SIG-M5 (cell line): ENCODE measurements around the gene COA6.

Experiments
- DNase-seq: peaks from one replicate; lab custom pipeline; 2025; lab: John Stamatoyannopoulos, UW

Gene COA6

GRCh38 chr1:234412830-234413229 lies 39.6 kb downstream of the COA6 start:
- no peak for DNase-seq

- no peak for DNase-seq
Observed at GRCh38 chr1:234413485-234413884, 40.2 kb downstream of the COA6 start.

GRCh38 chr1:234413990-234414389 lies 40.7 kb downstream of the COA6 start:
- no peak for DNase-seq

- DNase-seq = no peak
Observed at GRCh38 chr1:234427950-234428646, 54.8 kb downstream of the COA6 start.

- DNase-seq = no peak
Observed at GRCh38 chr1:234429434-234429806, 56.2 kb downstream of the COA6 start.

- no peak for DNase-seq
Observed at GRCh38 chr1:234430691-234431090, 57.4 kb downstream of the COA6 start.

- DNase-seq = no peak
Observed at GRCh38 chr1:234431255-234431654, 58.0 kb downstream of the COA6 start.

- no peak for DNase-seq
Observed at GRCh38 chr1:234433563-234434285, 60.5 kb downstream of the COA6 start.
